Stimulated activated CD4-positive, alpha-beta T cell treated with anti-CD3 and anti-CD28 coated beads, Interleukin-15, amount 100 ng/mL, for 48 hours (primary cell): ENCODE results near the gene ADK.
"Not testable (repeated sequence)": the region's sequence is repeated elsewhere in the genome, so short reads cannot be mapped to it uniquely, and the experiment has no call there.

ENCODE experiments used
- DNase-seq, 2 donors: peaks; one replicate each; pipeline ENCODE4 v3.0.0-alpha.2; 2020; ENCODE audit warnings: low read depth in 2 of 2

Gene ADK

GRCh38 chr10:74300074-74300621 is 149.1 kb downstream of the ADK start:
- DNase-seq, result not testable (repeated sequence)

GRCh38 chr10:74300666-74301065 is 149.6 kb downstream of the ADK start:
- no peak for DNase-seq

GRCh38 chr10:74305730-74306129 is 154.7 kb downstream of the ADK start:
- DNase-seq, result no peak

- no peak for DNase-seq
These were observed 155.4 kb downstream of the ADK start for GRCh38 chr10:74306227-74306982.

GRCh38 chr10:74307061-74307651 is 156.1 kb downstream of the ADK start:
- no peak for DNase-seq

- no peak for DNase-seq
These were observed 159.7 kb downstream of the ADK start for GRCh38 chr10:74310652-74311257.

- no peak for DNase-seq
These were observed 163.1 kb downstream of the ADK start for GRCh38 chr10:74314166-74314565.

- DNase-seq, result no peak
These were observed 169.0 kb downstream of the ADK start for GRCh38 chr10:74320026-74320425.

GRCh38 chr10:74320717-74321116 is 169.7 kb downstream of the ADK start:
- DNase-seq, result no peak

- DNase-seq, result no peak
These were observed 171.1 kb downstream of the ADK start for GRCh38 chr10:74322141-74322540.

GRCh38 chr10:74322565-74322964 is 171.5 kb downstream of the ADK start:
- DNase-seq, result no peak

- no peak for DNase-seq
These were observed 177.4 kb downstream of the ADK start for GRCh38 chr10:74328388-74328787.

GRCh38 chr10:74329873-74330272 is 178.9 kb downstream of the ADK start:
- DNase-seq, result no peak

GRCh38 chr10:74330646-74331045 is 179.6 kb downstream of the ADK start:
- no peak for DNase-seq

- DNase-seq, result no peak
These were observed 181.4 kb downstream of the ADK start for GRCh38 chr10:74332398-74332797.

- DNase-seq, result no peak
These were observed 182.2 kb downstream of the ADK start for GRCh38 chr10:74333174-74333573.

GRCh38 chr10:74334221-74334620 is 183.2 kb downstream of the ADK start:
- no peak for DNase-seq

GRCh38 chr10:74335501-74335900 is 184.5 kb downstream of the ADK start:
- DNase-seq, result no peak

GRCh38 chr10:74337330-74338016 is 186.5 kb downstream of the ADK start:
- no peak for DNase-seq

GRCh38 chr10:74342991-74343390 is 192.0 kb downstream of the ADK start:
- no peak for DNase-seq

- DNase-seq, result no peak
These were observed 192.8 kb downstream of the ADK start for GRCh38 chr10:74343804-74344203.

- no peak for DNase-seq
These were observed 193.3 kb downstream of the ADK start for GRCh38 chr10:74344306-74344705.
